T-helper 17 cell (primary cell): ENCODE results near the gene LGR6. TPM values are rescaled to one million over a fixed set of nuclear protein-coding genes. Genes with fewer than 3 reads are reported as not detected.

Source experiments
- ATAC-seq: fragments of 150-1000 bp; cut with Tn5 transposase; 2 replicates; pipeline ENCODE4 v1.10.0; 2021; ENCODE audit warnings: mild to moderate bottlenecking, moderate library complexity
- DNase-seq, 3 donors: peaks; one replicate each; pipeline versions ENCODE4 v3.0.0 to v3.0.0-alpha.2; 2020 to 2021
- H3K9me3 ChIP-seq: one replicate; pipeline ENCODE4 v1.7.0; 2013; ENCODE audit warnings: low read length, mild to moderate bottlenecking; ENCODE audit not compliant: control insufficient read depth, poor library complexity, severe bottlenecking
- H3K27ac Mint-ChIP-seq: one replicate; pipeline ENCODE4 v1.8.0; 2022; ENCODE audit warnings: mild to moderate bottlenecking, moderate library complexity, mixed read lengths
- H3K27me3 Mint-ChIP-seq: one replicate; pipeline ENCODE4 v1.8.0; 2022; ENCODE audit warnings: mixed read lengths
- H3K36me3 Mint-ChIP-seq: one replicate; pipeline ENCODE4 v1.8.0; 2022; ENCODE audit warnings: low read depth, mixed read lengths
- H3K4me1 Mint-ChIP-seq: one replicate; pipeline ENCODE4 v1.8.0; 2022; ENCODE audit warnings: mild to moderate bottlenecking, mixed read lengths
- H3K4me3 Mint-ChIP-seq: one replicate; pipeline ENCODE4 v1.8.0; 2022; ENCODE audit warnings: mild to moderate bottlenecking, moderate library complexity, mixed read lengths
- total RNA-seq, 4 donors: library from RNA in 2 of 4; stranded (reverse) in 2 of 4; gene quantifications; one replicate each; pipeline ENCODE4 v1.2.3 and lab custom pipeline; 2022 to 2026

The LGR6 gene
- total RNA-seq, 2 donors from 2014 or later, result 0.13 to 0.25 TPM

DNA sequence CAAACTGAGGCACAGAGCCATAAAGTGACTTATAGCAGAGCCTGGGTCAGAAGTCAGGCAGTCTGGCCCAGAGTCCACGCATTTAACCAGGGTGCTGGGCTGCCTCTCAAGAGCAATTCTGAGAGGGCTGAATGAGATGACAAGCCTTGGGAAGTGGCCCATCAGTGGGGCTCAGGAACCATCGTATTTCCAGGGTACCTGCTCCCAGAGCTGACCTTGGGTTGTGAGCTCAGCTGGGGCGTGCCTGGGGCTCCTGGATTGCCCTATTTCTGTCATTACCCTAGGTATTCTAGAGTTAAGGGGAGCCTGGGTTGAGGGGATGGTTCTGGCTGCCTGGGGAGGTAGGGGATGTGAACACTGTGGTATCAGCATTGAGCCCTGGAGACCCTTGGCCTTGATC lies 49.4 kb downstream of the LGR6 start:
- H3K4me3 Mint-ChIP-seq, result no peak overlapping the region
- no peak overlapping the region for H3K27ac Mint-ChIP-seq
- DNase-seq, result no peak
- no peaks in the 10 kb centered on the region for H3K9me3 ChIP-seq
- peaks cover 25% of the 10 kb centered on the region for H3K27me3 Mint-ChIP-seq
- ATAC-seq, result no peak
- peaks cover 2% of the 10 kb centered on the region for H3K36me3 Mint-ChIP-seq
- H3K4me1 Mint-ChIP-seq, result no peaks in the 10 kb centered on the region

DNA sequence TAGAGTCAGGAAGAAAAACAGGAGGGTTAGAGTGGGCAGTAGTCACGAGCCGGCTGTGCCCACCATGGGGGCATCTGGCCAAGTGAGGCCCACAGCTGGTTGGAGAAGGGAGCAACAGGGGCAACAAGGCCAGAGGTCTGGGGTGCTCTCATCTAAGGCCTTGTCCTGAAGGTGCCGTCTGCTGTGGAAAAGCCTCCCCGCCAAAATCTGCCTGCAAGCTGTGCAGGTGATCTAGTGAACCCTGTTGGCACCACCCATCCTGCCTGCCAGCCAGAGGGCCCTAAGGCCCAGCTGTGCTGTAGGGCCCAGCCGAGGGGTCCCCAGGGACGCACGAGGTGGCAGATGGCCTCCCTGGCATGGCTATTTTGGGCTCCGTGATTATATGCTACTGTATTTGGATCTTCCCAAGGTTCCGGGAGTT lies 51.3 kb downstream of the LGR6 start:
- ATAC-seq, result no peak
- no peak overlapping the region for H3K4me3 Mint-ChIP-seq
- no peak overlapping the region for H3K27ac Mint-ChIP-seq
- peaks cover 31% of the 10 kb centered on the region for H3K27me3 Mint-ChIP-seq
- no peaks in the 10 kb centered on the region for H3K4me1 Mint-ChIP-seq
- H3K36me3 Mint-ChIP-seq, result peaks cover 2% of the 10 kb centered on the region
- no peaks in the 10 kb centered on the region for H3K9me3 ChIP-seq
- DNase-seq, result no peak

DNA sequence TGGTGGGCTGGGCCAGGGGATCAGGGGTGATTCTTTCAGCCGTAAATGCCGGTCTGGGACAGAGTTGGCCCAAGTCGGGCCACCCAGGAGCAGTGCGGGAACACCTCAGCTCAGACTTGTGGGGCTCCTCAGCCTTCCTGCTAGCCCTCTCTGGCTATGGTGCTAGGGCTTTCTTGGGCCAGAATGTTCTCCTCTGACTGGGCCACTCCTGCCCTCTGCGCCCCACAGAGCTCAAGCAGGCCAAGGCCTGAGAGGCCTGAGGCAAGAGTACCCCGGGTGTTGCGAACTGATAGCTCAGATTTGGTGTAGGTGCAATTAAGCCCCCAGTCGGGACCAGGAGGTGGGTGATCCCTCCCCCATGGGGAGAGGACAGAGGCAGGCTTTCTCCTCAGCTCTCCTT lies 51.8 kb downstream of the LGR6 start:
- Mint-ChIP-seq H3K36me3 (peaks cover 2% of the 10 kb centered on the region), H3K4me1 (no peaks in the 10 kb centered on the region), H3K27ac (no peak overlapping the region), H3K27me3 (peaks cover 29% of the 10 kb centered on the region), H3K4me3 (no peak overlapping the region)
- no peak for ATAC-seq
- no peaks in the 10 kb centered on the region for H3K9me3 ChIP-seq
- no peak for DNase-seq

DNA sequence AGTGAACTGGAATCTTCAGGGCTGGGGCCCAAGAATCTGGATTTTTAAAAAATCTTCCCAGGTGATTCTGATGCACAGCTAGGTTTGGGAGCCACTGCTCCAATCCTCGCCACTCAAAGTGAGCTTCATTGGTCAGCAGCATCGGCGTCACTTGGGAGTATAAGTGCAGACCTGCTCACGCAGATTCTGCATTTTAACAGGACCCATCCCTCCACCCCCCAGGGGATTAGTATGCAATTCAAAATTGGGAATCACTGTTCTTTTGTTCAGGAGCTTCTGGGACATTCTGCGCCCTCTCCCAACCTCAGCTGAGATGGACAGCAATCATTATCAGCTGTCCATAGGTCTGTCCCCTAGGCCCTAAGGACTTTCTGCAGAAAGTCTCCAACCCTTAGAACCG lies 53.5 kb downstream of the LGR6 start:
- H3K4me3 Mint-ChIP-seq, result no peak overlapping the region
- no peaks in the 10 kb centered on the region for H3K4me1 Mint-ChIP-seq
- H3K27ac Mint-ChIP-seq, result no peak overlapping the region
- ATAC-seq (no peak), DNase-seq (no peak)
- H3K9me3 ChIP-seq, result no peaks in the 10 kb centered on the region
- peaks cover 3% of the 10 kb centered on the region for H3K36me3 Mint-ChIP-seq
- peaks cover 38% of the 10 kb centered on the region for H3K27me3 Mint-ChIP-seq

DNA sequence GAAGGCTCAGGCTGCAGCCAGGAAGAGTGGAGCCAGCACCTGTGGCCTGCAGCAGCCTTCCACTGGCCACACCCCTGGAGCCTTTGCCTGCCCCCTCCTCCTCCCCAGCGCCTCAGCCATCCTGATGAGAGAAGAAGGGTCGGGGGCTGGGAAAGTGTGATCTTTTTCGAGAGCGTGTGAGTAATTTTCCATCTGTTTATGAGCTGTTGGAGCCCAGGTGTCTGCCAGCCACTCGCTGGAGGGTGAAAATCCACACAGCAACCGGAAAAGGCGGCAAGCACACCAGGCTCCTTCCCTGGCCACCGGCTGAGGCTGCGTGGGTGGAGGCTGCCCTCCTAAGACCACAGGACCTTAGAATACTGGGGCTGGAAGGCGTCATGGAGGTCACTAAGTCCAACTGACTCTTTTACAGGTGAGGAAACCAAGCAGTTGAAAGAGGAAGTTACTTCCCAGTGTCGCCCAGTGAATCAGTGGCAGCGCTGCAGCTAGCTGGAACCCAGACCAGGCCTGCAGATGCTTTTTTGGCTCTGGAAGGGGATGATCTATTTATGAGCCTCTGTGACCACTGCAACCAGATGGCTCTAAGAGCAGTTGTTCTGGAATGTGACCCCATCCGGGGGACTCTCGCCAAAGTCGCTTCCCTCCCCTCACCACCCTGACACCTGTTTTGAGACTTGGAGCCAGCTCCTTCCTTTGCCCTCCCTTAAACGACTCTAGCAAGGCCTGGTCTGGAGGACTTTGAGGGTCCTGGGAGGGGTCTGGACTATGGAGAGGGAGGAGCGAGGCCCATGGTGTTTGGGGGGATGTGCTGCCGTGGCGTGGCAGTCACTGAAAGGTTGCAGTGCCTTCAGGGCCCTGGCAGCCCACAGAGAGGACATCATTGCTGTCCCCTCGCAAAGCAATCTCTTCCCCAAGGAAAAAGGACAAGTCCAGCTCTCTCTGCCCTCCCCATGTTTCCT lies 54.5 kb downstream of the LGR6 start:
- H3K4me1 Mint-ChIP-seq, result no peaks in the 10 kb centered on the region
- H3K4me3 Mint-ChIP-seq, result no peak overlapping the region
- H3K9me3 ChIP-seq, result no peaks in the 10 kb centered on the region
- ATAC-seq, result no peak
- H3K27ac Mint-ChIP-seq, result peak overlapping the region; percentile 39
- DNase-seq, result no peak
- H3K36me3 Mint-ChIP-seq, result peaks cover 4% of the 10 kb centered on the region
- H3K27me3 Mint-ChIP-seq, result peaks cover 38% of the 10 kb centered on the region

DNA sequence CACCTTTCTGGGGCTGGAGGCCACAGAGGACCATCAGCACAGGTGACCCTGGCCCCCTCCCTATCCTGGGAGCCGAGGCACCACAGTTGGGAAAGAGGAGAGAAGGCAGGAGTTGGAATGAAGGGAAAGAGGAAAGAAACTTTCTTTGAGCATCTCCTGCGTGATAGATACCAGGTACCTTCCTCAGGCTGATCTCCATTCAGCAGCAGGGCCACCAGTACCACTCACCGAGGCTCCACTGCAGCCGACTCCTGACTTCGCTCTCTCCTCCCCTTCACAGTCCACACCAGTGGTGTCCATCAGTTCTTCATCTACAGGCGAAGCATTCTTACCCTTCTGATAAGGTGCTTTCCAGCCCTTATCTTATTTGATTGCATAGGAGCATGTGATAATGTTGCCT lies 55.3 kb downstream of the LGR6 start:
- Mint-ChIP-seq H3K36me3 (peaks cover 4% of the 10 kb centered on the region), H3K4me1 (no peaks in the 10 kb centered on the region), H3K4me3 (no peak overlapping the region), H3K27ac (no peak overlapping the region), H3K27me3 (peaks cover 35% of the 10 kb centered on the region)
- ATAC-seq, result no peak
- DNase-seq, result no peak
- H3K9me3 ChIP-seq, result no peaks in the 10 kb centered on the region

DNA sequence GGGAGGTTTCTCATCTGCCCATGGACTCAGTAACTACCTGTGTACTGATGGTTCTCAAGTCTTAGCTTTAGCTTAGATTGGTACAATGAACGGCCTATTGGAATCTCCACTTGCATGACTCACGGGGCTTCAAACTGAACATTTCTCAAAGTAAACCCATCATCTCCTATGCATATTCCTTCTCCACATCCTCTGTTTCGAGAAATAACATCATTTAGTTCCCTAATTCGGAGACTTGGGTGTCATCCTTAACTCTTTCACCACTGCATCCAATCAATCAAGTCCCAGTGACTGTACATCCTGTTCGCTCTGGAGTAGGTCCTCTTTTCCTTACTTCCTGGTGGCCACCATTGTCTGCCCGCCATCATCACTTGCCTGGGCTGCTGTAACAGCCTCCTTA lies 55.8 kb downstream of the LGR6 start:
- H3K36me3 Mint-ChIP-seq, result peaks cover 4% of the 10 kb centered on the region
- ATAC-seq, result no peak
- H3K27me3 Mint-ChIP-seq, result peaks cover 40% of the 10 kb centered on the region

DNA sequence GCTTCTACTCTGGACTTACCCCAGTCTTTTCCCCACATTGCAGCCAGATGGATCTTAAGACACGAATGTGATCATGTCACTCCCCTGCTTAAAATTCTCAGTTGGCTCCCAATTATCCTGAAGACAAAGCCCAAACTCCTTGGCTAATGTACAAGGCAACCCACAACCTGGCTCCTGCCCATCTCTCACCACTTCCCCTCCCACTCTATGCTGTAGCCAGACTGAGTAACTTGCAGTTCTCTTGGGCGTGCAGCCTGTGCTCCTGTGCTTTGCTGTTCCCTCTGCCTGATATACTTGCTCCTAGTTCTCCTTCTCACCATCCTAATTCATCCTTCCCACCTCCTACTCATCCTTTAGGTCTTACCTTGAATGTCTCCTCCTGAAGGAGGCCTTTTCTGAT lies 56.2 kb downstream of the LGR6 start:
- Mint-ChIP-seq H3K4me3 (no peak overlapping the region), H3K4me1 (peaks cover 3% of the 10 kb centered on the region)

More for the DNA sequence above, 55.8 kb downstream of the LGR6 start:
- Mint-ChIP-seq H3K4me3 (no peak overlapping the region), H3K4me1 (no peaks in the 10 kb centered on the region), H3K27ac (no peak overlapping the region)
- H3K9me3 ChIP-seq, result no peaks in the 10 kb centered on the region
- DNase-seq, result no peak

DNA sequence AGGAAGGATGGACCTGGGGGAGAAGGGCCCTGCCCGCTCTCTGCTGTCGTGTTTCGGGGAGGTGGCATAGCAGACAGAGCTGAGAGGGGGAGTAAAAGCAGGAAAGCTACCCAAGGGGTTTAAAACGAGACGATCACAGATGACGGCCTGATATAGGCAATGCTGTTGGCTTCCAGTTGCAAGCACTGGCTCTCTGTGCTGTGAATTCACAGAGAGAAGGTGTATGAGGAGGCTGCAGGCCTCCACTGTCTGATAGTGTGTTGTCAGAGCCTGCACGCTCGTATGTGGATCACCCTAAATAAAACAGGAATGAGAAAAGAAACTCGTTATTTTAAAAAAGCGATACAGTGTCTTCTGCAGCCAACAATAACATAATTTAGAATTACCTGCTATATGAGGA lies 57.4 kb downstream of the LGR6 start:
- peaks cover 4% of the 10 kb centered on the region for H3K36me3 Mint-ChIP-seq
- H3K9me3 ChIP-seq, result no peaks in the 10 kb centered on the region
- H3K27ac Mint-ChIP-seq, result no peak overlapping the region
- peaks cover 42% of the 10 kb centered on the region for H3K27me3 Mint-ChIP-seq
- H3K4me3 Mint-ChIP-seq, result no peak overlapping the region
- ATAC-seq, result no peak
- H3K4me1 Mint-ChIP-seq, result peaks cover 3% of the 10 kb centered on the region
- DNase-seq, result no peak

More for the DNA sequence above, 56.2 kb downstream of the LGR6 start:
- ATAC-seq (no peak), DNase-seq (no peak)
- H3K9me3 ChIP-seq, result no peaks in the 10 kb centered on the region
- Mint-ChIP-seq H3K36me3 (peaks cover 4% of the 10 kb centered on the region), H3K27ac (no peak overlapping the region), H3K27me3 (peaks cover 42% of the 10 kb centered on the region)

DNA sequence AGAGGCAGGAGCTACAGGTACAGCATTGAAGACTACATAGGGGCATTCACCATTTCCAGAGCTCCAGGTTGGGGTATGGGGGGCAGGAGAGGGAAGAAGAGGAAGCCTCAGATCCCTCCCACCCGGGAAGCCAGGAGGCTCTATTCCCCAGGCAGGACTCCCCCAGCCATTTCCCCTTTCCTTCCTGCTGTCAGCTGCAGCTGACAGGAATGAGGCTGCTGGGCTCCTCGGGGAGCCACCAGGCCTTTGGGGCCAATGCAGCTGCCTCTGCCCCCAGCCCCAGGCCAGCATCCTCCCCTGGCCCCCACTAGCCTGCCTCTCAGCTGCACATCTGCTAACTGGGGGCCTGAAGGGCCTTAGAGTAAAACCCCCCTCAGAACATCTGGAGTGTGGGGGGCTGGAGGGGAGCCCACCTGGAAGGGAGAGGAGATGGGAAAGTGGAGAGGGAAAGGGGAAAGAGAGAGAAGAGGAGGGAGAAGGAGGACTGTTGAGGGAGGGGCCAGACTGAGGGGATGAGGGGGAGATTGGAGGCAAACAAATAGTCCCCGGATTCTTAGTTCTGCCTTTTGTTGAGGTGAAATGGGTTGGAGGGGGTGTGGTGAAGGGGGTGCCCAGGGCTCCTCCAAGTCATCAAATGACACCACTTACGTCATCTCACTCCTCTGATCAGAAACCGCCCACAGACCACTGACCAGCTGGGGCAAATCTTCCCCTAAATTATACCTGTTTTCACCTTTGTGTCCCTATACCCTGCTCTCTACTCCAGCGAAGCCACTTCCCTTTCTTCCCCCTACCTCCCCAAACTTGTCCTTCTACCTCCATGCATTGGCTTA lies 58.0 kb downstream of the LGR6 start:
- DNase-seq, result no peak
- no peak overlapping the region for H3K27ac Mint-ChIP-seq
- no peaks in the 10 kb centered on the region for H3K9me3 ChIP-seq
- H3K27me3 Mint-ChIP-seq, result peaks cover 42% of the 10 kb centered on the region
- H3K36me3 Mint-ChIP-seq, result peaks cover 4% of the 10 kb centered on the region
- H3K4me1 Mint-ChIP-seq, result peaks cover 3% of the 10 kb centered on the region
- H3K4me3 Mint-ChIP-seq, result peak overlapping the region; percentile 15
- no peak for ATAC-seq

DNA sequence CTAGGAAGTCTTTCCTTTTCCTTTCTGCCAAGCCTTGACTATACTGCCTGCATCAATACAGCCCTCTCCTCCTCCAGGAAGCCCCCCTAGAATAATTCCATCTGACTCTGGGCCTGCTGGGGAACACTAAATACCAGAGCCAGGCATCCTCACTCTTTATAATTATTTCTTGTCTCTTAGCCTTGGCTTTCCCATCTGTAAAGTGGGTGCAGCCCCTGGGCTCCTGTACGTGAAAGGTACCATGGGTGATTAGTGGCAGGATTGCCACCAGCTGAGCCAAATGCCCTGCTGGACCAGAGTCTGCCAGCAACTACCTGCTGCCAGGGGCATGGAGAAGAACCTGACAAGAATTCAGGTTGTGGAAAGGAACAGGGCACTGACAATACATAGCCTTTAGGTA lies 58.7 kb downstream of the LGR6 start:
- Mint-ChIP-seq H3K4me3 (peak overlapping the region; percentile 15), H3K36me3 (peaks cover 4% of the 10 kb centered on the region), H3K27me3 (peaks cover 45% of the 10 kb centered on the region), H3K4me1 (peaks cover 3% of the 10 kb centered on the region), H3K27ac (no peak overlapping the region)
- DNase-seq (no peak), ATAC-seq (no peak)
- no peaks in the 10 kb centered on the region for H3K9me3 ChIP-seq

DNA sequence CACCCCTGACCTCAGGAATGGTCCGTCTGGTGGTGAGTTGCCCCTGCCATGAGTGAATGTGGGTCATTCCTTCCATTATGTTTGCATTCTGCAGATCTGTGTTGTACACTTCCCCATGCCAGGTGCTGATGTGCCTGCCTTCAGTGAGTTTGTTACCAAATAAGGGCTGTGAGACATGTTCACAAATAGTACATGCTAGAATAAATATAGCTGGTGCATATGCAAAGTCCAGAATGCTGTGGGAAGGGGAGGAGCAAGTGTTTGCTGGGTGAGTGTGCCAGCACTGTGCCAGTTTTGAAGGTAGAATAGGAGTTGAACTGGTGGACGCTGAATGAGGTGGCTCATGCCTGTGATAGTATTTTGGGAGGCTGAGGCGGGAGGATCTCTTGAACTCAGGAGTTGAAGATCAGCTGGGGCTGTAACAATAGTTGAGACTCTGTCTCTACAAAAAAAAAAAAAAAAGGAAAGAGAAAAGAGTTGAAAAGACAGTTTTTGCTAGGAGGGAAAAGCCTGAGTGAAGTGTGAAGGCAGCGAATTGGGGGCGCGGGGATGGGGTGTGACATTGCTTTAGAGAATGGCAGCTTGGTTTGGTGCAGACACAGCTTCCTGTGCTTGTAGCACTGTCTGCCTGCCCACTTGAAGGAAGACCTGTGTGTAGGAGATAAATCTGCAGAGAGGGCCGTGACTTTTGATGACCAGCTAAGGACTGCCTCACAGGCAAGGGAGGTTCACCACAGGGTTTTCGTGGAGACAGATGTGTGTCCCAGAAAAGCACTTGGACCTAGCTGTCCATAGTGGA lies 61.1 kb downstream of the LGR6 start:
- no peaks in the 10 kb centered on the region for H3K9me3 ChIP-seq
- H3K36me3 Mint-ChIP-seq, result peaks cover 2% of the 10 kb centered on the region
- no peak overlapping the region for H3K4me3 Mint-ChIP-seq
- no peak for ATAC-seq
- peaks cover 3% of the 10 kb centered on the region for H3K4me1 Mint-ChIP-seq
- peaks cover 46% of the 10 kb centered on the region for H3K27me3 Mint-ChIP-seq
- peak overlapping the region; percentile 54 for H3K27ac Mint-ChIP-seq
- DNase-seq, result no peak

DNA sequence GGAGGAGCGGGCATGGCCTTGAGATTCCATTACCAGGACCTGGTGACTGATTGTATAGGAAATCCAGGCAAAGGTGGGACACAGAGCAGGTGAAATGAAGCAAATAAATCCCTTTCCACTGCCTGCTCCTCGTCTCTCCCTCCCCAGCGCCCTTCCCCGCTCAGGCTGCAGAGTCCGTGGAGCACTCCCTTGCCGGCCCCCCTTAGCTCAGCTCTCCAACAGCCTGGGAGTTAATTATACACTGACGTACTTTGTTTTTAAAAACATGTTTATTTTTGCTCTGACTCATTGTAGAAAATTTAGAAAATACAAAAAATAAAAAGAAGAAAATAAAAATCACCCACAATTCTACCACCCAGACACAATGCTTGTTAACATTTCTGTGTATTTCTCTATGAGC lies 61.7 kb downstream of the LGR6 start:
- Mint-ChIP-seq H3K4me3 (no peak overlapping the region), H3K4me1 (peaks cover 3% of the 10 kb centered on the region), H3K27ac (no peak overlapping the region), H3K36me3 (peaks cover 2% of the 10 kb centered on the region), H3K27me3 (peaks cover 44% of the 10 kb centered on the region)
- no peaks in the 10 kb centered on the region for H3K9me3 ChIP-seq
- no peak for DNase-seq
- ATAC-seq, result no peak
